Measurements from ENCODE around the gene CAMSAP3.
"Not testable (repeated sequence)": the region's sequence is repeated elsewhere in the genome, so short reads cannot be mapped to it uniquely, and the experiment has no call there.

Gene CAMSAP3

DNA sequence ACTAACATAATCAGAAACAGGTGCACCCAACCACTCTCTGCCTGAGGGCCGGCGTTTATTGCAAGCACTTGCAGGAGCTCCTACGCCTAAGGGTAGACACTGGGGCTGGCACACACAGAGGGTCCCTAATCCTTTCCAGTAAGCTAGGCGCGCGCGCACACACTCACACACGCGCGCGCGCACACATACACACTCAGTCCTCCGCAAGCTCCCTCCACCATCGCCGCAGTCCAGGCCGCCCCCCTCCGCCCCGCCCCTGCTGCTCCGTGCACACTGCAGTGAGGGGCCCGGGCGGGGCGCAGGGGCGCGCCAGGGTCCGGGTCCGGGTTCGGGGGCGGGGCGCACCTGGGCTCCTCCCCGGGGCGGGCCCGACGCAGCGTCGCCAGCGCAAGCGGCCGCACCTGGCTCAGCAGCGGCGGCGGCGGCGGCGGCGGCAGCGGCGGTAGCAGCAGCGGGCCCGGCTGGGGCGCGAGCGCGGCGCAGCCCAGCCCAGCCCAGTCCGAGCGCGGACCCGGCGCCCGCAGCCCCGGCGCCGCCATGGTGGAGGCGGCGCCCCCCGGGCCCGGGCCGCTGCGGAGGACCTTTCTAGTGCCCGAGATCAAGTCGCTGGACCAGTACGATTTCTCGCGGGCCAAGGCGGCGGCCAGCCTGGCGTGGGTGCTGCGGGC is at the start of gene CAMSAP3:
TSS of gene CAMSAP3 (plus strand) at position 398 of the 668 bp plus-strand sequence. CDS start at position 538, 140 bp downstream.
- peak; percentile 81 for DNase-seq

DNA sequence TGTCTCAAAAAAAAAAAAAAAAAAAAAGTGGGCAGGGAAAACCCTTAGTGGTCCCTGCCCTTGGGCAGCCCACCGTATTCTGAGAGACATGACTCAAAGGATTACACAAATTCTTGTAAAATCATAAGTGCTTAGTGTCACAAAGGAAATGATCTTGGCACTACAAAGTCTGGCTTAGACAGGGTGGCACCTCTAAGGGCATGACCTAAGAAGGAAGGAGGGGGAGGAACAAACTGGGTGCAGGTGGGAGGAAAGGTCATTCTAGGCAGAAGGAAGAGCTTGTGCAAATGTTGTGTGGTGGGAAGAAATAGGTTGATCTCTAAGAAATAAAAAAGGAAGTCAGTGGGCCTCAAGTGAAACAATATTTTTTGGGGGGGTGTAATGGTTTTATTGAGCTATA is 49.8 kb upstream of the CAMSAP3 start:
- no peak for DNase-seq

- DNase-seq = no peak
These were observed 48.5 kb upstream of the CAMSAP3 start for GRCh38 chr19:7547159-7547558.

GRCh38 chr19:7549429-7550148 is 46.1 kb upstream of the CAMSAP3 start:
- DNase-seq = no peak

- no peak for DNase-seq
These were observed 45.4 kb upstream of the CAMSAP3 start for GRCh38 chr19:7550169-7550770.

DNA sequence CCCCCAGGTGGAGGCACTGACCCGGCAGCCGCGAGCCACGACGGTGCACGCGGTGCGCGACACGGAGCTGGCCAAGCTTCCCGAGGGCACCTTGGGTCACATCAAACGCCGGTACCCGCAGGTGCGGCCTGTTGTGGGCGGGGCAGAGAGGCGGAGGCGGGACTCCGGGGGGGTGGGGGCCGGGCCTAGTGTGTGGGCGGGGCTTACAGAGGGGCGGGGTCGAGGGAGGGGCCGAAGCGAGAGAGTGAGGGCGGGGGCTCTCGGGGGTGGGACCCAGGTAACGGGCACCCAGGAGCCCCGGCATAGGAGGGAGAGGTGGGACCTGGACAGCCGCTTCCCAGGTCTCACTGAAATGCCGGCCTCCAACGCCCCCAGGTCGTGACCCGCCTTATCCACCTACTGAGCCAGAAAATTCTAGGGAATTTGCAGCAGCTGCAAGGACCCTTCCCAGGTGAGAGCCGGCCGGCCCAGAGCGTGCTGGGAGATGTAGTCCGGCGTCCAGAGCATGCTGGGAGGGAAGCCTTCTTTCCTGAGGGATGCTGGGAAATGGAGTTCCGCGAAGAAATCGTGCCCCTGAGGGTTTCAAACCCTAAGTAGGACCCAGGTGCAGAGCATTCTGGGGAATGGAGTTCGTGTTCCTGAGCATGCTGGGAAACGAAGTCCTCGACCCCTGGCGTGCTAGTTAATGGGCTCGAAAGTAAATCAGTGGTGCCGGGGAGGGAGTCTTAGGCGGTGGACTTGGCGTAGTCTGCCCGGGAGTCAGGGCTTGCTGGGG is 44.5 kb upstream of the CAMSAP3 start:
- DNase-seq = no peak

DNA sequence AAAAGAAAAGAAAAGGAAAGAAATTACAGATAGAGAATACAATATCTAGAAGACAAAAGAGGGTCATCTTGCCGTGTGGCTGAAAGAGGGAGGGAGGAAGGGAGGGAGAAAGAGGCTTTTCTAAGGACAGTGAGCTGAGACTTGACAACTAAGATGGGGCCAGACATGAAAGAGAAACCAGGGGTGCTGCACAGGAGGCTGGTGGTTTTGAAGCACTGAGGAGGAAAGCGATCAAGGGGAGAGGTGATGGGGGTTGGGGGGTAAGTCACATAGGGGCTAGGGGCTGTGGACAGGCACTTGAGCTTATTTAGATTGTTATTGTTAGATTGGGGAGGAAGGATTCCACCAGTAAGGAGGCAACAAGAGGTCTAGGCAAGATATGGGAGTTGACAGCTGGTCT is 42.9 kb upstream of the CAMSAP3 start:
- no peak for DNase-seq

GRCh38 chr19:7554565-7554964 is 41.1 kb upstream of the CAMSAP3 start:
- DNase-seq = no peak

- no peak for DNase-seq
These were observed 40.4 kb upstream of the CAMSAP3 start for GRCh38 chr19:7554990-7555864.

GRCh38 chr19:7556696-7557315 is 38.9 kb upstream of the CAMSAP3 start:
- no peak for DNase-seq

DNA sequence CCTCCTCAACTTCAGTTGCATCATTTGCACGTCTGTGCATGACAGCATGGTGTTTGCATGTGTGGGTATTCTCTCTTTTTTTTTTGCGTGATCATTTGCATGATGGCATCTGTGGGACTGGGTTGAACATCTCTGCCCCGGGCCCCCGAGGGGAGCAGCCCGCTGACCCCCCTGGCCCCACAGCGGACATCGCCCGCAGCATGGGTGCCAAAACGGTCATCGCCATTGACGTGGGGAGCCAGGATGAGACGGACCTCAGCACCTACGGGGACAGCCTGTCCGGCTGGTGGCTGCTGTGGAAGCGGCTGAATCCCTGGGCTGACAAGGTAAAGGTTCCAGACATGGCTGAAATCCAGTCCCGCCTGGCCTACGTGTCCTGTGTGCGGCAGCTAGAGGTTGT is 37.0 kb upstream of the CAMSAP3 start:
- no peak for DNase-seq

DNA sequence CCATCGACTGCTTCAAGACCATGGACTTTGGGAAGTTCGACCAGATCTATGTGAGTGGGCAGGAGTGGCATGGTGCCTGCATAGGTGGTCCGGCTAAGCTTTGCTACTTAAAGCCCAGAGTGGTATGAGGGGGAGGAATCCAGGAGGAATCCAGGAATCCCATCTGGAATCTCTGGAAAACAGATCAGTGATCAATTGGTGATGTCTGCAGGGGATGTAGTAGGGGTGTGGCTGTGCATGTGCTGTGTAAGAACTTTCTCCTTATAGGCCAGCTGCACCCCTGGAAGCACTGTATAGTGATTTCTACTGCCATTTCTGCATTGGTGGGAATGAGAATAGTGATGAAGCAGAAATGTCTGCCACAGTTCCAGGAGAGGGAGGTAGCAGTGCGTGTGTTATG is 36.6 kb upstream of the CAMSAP3 start:
- DNase-seq = no peak

- no peak for DNase-seq
These were observed 35.4 kb upstream of the CAMSAP3 start for GRCh38 chr19:7560255-7560654.

DNA sequence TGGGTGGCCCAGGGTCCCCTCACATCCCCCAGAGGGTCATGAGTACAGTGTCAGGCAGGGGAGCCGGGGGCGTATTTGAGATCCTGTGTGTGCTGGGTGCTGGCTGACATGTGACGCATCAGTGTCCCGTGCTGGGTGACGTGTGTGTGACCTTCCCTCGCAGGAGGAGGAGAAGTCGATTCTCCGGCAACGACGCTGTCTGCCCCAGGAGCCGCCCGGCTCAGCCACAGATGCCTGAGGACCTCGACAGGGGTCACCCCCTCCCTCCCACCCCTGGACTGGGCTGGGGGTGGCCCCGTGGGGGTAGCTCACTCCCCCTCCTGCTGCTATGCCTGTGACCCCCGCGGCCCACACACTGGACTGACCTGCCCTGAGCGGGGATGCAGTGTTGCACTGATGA is 34.3 kb upstream of the CAMSAP3 start:
- no peak for DNase-seq

DNA sequence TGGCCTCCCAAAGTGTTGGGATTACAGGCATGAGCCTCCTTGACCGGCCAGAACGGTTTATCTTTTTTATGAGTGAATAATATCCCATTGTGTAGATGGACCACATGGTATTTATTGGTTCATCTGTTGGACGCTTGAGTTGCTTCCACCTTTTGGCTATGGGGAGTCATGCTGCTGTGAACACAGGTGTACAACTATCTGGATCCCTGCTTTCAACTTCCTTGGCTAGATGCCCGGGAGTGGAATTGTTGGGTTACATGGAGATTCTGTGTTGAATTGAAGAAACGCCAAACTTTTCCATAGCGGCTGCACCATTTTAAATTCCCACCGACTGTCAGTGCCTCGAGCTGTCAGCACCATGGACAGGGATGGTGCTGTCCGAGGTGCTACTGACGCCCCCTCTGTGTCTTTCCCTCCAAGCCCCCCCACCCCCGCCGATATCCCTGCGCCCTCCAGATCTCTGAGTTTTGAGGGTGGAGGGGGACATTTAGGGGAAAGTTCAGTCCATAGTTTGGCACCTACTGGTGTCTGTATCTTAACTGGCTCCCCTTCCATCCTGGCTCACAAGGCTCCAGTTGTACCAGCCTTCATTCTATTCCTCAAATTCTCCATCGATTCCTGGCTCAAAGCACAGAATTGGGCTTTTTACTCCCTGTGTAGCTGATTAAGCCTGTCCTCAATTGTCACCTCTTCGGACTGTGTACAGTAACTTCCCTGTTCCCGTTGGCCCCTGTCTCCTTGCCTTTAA is 32.8 kb upstream of the CAMSAP3 start:
- DNase-seq = no peak

GRCh38 chr19:7564866-7565265 is 30.8 kb upstream of the CAMSAP3 start:
- no peak for DNase-seq

- no peak for DNase-seq
These were observed 30.3 kb upstream of the CAMSAP3 start for GRCh38 chr19:7565332-7565731.

DNA sequence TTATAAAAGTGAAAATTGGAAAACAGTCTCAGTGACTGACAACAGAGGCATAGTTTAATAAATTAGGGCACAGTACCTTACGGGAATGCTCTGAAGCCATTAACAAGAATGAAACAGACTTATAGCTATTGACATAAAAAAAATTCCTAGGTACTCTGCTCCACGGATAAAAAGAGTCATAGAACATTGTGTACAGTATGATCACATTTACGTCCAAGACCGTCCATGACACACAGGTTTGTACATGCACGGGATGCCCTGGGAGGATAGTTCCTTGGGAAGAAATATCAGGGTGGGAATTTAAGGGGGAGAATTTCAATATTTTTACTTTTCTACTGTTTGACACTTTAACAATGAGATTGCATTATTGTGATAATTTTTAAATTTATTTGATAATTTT is 24.9 kb upstream of the CAMSAP3 start:
- DNase-seq = no peak

- DNase-seq = no peak
These were observed 20.1 kb upstream of the CAMSAP3 start for GRCh38 chr19:7575434-7576040.

GRCh38 chr19:7577422-7577821 is 18.2 kb upstream of the CAMSAP3 start:
- not testable (repeated sequence) for DNase-seq

DNA sequence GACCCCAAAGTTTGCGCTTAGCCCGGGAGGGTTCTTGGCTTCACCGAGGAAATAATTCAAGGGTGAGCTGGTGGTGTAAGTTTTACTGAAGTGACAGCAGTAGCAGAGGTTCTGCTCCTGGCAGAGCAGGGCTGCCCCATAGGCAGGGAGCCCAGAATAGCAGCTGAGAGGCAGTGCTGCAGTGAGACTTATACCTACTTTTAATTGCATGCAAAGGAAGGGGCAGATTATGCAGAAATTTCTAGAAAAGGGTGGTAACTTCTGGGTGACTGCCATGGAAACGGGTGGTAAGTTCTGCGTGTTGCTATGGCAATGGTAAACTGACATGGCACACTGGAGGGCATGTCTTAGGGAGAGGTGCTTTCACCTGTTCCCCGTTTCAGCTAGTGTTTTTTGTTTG is 17.5 kb upstream of the CAMSAP3 start:
- DNase-seq = no peak
